ENCODE results near the gene JAZF1.

JAZF1 gene

GRCh38 chr7:27967639-27968038 lies 213.0 kb downstream of the JAZF1 start:
- Histone ChIP-seq H3K36me3 (ENCODE audit: control insufficient read depth, insufficient read depth, low read length) (no peaks in the 10 kb centered on the region), H3K27ac (ENCODE audit: low read depth, low read length, severe bottlenecking) (no peak overlapping the region), H3K9me3 (ENCODE audit: control insufficient read depth, low read length) (no peaks in the 10 kb centered on the region), H3K4me1 (ENCODE audit: control insufficient read depth, insufficient read depth, low read length, poor library complexity, severe bottlenecking) (no peaks in the 10 kb centered on the region), H3K4me3 (ENCODE audit: extremely low read depth, insufficient read depth, low read length, poor library complexity, severe bottlenecking) (no peak overlapping the region)
- WGBS, 2 experiments (ENCODE audit: insufficient coverage in 2 of 2): no CpG with 5 or more reads among the region's 1 CpG

GRCh38 chr7:27966219-27966780 lies 214.3 kb downstream of the JAZF1 start:
- Histone ChIP-seq H3K4me1 (ENCODE audit: control insufficient read depth, insufficient read depth, low read length, poor library complexity, severe bottlenecking) (no peaks in the 10 kb centered on the region), H3K27ac (ENCODE audit: low read depth, low read length, severe bottlenecking) (no peak overlapping the region), H3K4me3 (ENCODE audit: extremely low read depth, insufficient read depth, low read length, poor library complexity, severe bottlenecking) (no peak overlapping the region), H3K36me3 (ENCODE audit: control insufficient read depth, insufficient read depth, low read length) (no peaks in the 10 kb centered on the region), H3K9me3 (ENCODE audit: control insufficient read depth, low read length) (no peaks in the 10 kb centered on the region)
- no CpG with 5 or more reads among the region's 3 CpGs for WGBS, 2 experiments (ENCODE audit: insufficient coverage in 2 of 2)

GRCh38 chr7:27965650-27966049 lies 214.9 kb downstream of the JAZF1 start:
- Histone ChIP-seq H3K36me3 (ENCODE audit: control insufficient read depth, insufficient read depth, low read length) (no peaks in the 10 kb centered on the region), H3K4me3 (ENCODE audit: extremely low read depth, insufficient read depth, low read length, poor library complexity, severe bottlenecking) (no peak overlapping the region), H3K27ac (ENCODE audit: low read depth, low read length, severe bottlenecking) (no peak overlapping the region), H3K9me3 (ENCODE audit: control insufficient read depth, low read length) (no peaks in the 10 kb centered on the region), H3K4me1 (ENCODE audit: control insufficient read depth, insufficient read depth, low read length, poor library complexity, severe bottlenecking) (no peaks in the 10 kb centered on the region)
- whole genome bisulfite sequencing, 2 experiments (ENCODE audit: insufficient coverage in 2 of 2): no CpG with 5 or more reads among the region's 2 CpGs

GRCh38 chr7:27964820-27965219 lies 215.8 kb downstream of the JAZF1 start:
- Histone ChIP-seq H3K36me3 (ENCODE audit: control insufficient read depth, insufficient read depth, low read length) (no peaks in the 10 kb centered on the region), H3K4me1 (ENCODE audit: control insufficient read depth, insufficient read depth, low read length, poor library complexity, severe bottlenecking) (no peaks in the 10 kb centered on the region), H3K4me3 (ENCODE audit: extremely low read depth, insufficient read depth, low read length, poor library complexity, severe bottlenecking) (no peak overlapping the region), H3K9me3 (ENCODE audit: control insufficient read depth, low read length) (no peaks in the 10 kb centered on the region), H3K27ac (ENCODE audit: low read depth, low read length, severe bottlenecking) (no peak overlapping the region)
- 67% methylated on average over 1 of the region's 3 CpGs; no CpG with 5 or more reads in 1 of the 2 experiments for WGBS, 2 experiments (ENCODE audit: insufficient coverage in 2 of 2)

- H3K36me3 ChIP-seq (ENCODE audit: control insufficient read depth, insufficient read depth, low read length): no peaks in the 10 kb centered on the region
- H3K27ac ChIP-seq (ENCODE audit: low read depth, low read length, severe bottlenecking): no peak overlapping the region
- H3K4me1 ChIP-seq (ENCODE audit: control insufficient read depth, insufficient read depth, low read length, poor library complexity, severe bottlenecking): no peaks in the 10 kb centered on the region
- no CpG with 5 or more reads among the region's 1 CpG for WGBS, 2 experiments (ENCODE audit: insufficient coverage in 2 of 2)
- H3K4me3 ChIP-seq (ENCODE audit: extremely low read depth, insufficient read depth, low read length, poor library complexity, severe bottlenecking): no peak overlapping the region
- no peaks in the 10 kb centered on the region for H3K9me3 ChIP-seq (ENCODE audit: control insufficient read depth, low read length)
Measured at GRCh38 chr7:27963056-27963455, 217.5 kb downstream of the JAZF1 start.

GRCh38 chr7:27962273-27962672 lies 218.3 kb downstream of the JAZF1 start:
- H3K27ac ChIP-seq (ENCODE audit: low read depth, low read length, severe bottlenecking): no peak overlapping the region
- no peaks in the 10 kb centered on the region for H3K9me3 ChIP-seq (ENCODE audit: control insufficient read depth, low read length)
- no peaks in the 10 kb centered on the region for H3K4me1 ChIP-seq (ENCODE audit: control insufficient read depth, insufficient read depth, low read length, poor library complexity, severe bottlenecking)
- H3K4me3 ChIP-seq (ENCODE audit: extremely low read depth, insufficient read depth, low read length, poor library complexity, severe bottlenecking): no peak overlapping the region
- H3K36me3 ChIP-seq (ENCODE audit: control insufficient read depth, insufficient read depth, low read length): no peaks in the 10 kb centered on the region

GRCh38 chr7:27961255-27961654 lies 219.3 kb downstream of the JAZF1 start:
- H3K9me3 ChIP-seq (ENCODE audit: control insufficient read depth, low read length): no peaks in the 10 kb centered on the region
- no peaks in the 10 kb centered on the region for H3K36me3 ChIP-seq (ENCODE audit: control insufficient read depth, insufficient read depth, low read length)
- H3K4me1 ChIP-seq (ENCODE audit: control insufficient read depth, insufficient read depth, low read length, poor library complexity, severe bottlenecking): no peaks in the 10 kb centered on the region
- H3K27ac ChIP-seq (ENCODE audit: low read depth, low read length, severe bottlenecking): no peak overlapping the region
- WGBS, 2 experiments (ENCODE audit: insufficient coverage in 2 of 2): 76% methylated on average over 3 of the region's 5 CpGs; no CpG with 5 or more reads in 1 of the 2 experiments
- no peak overlapping the region for H3K4me3 ChIP-seq (ENCODE audit: extremely low read depth, insufficient read depth, low read length, poor library complexity, severe bottlenecking)

GRCh38 chr7:27960415-27960814 lies 220.2 kb downstream of the JAZF1 start:
- Histone ChIP-seq H3K27ac (ENCODE audit: low read depth, low read length, severe bottlenecking) (no peak overlapping the region), H3K4me3 (ENCODE audit: extremely low read depth, insufficient read depth, low read length, poor library complexity, severe bottlenecking) (no peak overlapping the region), H3K9me3 (ENCODE audit: control insufficient read depth, low read length) (no peaks in the 10 kb centered on the region), H3K4me1 (ENCODE audit: control insufficient read depth, insufficient read depth, low read length, poor library complexity, severe bottlenecking) (no peaks in the 10 kb centered on the region), H3K36me3 (ENCODE audit: control insufficient read depth, insufficient read depth, low read length) (no peaks in the 10 kb centered on the region)
- 56 to 80% methylated on average over 1 of the region's 1 CpG for WGBS, 2 experiments (ENCODE audit: insufficient coverage in 2 of 2)

GRCh38 chr7:27958933-27959548 lies 221.6 kb downstream of the JAZF1 start:
- H3K9me3 ChIP-seq (ENCODE audit: control insufficient read depth, low read length): no peaks in the 10 kb centered on the region
- no peaks in the 10 kb centered on the region for H3K4me1 ChIP-seq (ENCODE audit: control insufficient read depth, insufficient read depth, low read length, poor library complexity, severe bottlenecking)

GRCh38 chr7:27955596-27955995 lies 225.0 kb downstream of the JAZF1 start:
- WGBS, 2 experiments (ENCODE audit: insufficient coverage in 2 of 2): 100% methylated on average over 1 of the region's 2 CpGs; no CpG with 5 or more reads in 1 of the 2 experiments
- Histone ChIP-seq H3K36me3 (ENCODE audit: control insufficient read depth, insufficient read depth, low read length) (no peaks in the 10 kb centered on the region), H3K9me3 (ENCODE audit: control insufficient read depth, low read length) (no peaks in the 10 kb centered on the region), H3K27ac (ENCODE audit: low read depth, low read length, severe bottlenecking) (no peak overlapping the region), H3K4me3 (ENCODE audit: extremely low read depth, insufficient read depth, low read length, poor library complexity, severe bottlenecking) (no peak overlapping the region), H3K4me1 (ENCODE audit: control insufficient read depth, insufficient read depth, low read length, poor library complexity, severe bottlenecking) (no peaks in the 10 kb centered on the region)

More at GRCh38 chr7:27958933-27959548, 221.6 kb downstream of the JAZF1 start:
- no peak overlapping the region for H3K4me3 ChIP-seq (ENCODE audit: extremely low read depth, insufficient read depth, low read length, poor library complexity, severe bottlenecking)
- no peak overlapping the region for H3K27ac ChIP-seq (ENCODE audit: low read depth, low read length, severe bottlenecking)
- H3K36me3 ChIP-seq (ENCODE audit: control insufficient read depth, insufficient read depth, low read length): no peaks in the 10 kb centered on the region

- 82 to 89% methylated on average over 1 to 2 of the region's 3 CpGs for WGBS, 2 experiments (ENCODE audit: insufficient coverage in 2 of 2)
- no peak overlapping the region for H3K27ac ChIP-seq (ENCODE audit: low read depth, low read length, severe bottlenecking)
- H3K4me3 ChIP-seq (ENCODE audit: extremely low read depth, insufficient read depth, low read length, poor library complexity, severe bottlenecking): no peak overlapping the region
- H3K4me1 ChIP-seq (ENCODE audit: control insufficient read depth, insufficient read depth, low read length, poor library complexity, severe bottlenecking): no peaks in the 10 kb centered on the region
- H3K9me3 ChIP-seq (ENCODE audit: control insufficient read depth, low read length): no peaks in the 10 kb centered on the region
- no peaks in the 10 kb centered on the region for H3K36me3 ChIP-seq (ENCODE audit: control insufficient read depth, insufficient read depth, low read length)
Measured at GRCh38 chr7:27955011-27955410, 225.6 kb downstream of the JAZF1 start.
